Measurements from ENCODE around the gene GJC3. TPM values are rescaled to one million over a fixed set of nuclear protein-coding genes. Genes with fewer than 3 reads are reported as not detected.
"Not testable (repeated sequence)": the region's sequence is repeated elsewhere in the genome, so short reads cannot be mapped to it uniquely, and the experiment has no call there.

GJC3 gene
- total RNA-seq, 5 donors from 2014 or later (not counting 1 experiment from before 2014, with no cell fraction given): 0.38 to 0.58 (median 0.53) TPM; not detected in 1

DNA sequence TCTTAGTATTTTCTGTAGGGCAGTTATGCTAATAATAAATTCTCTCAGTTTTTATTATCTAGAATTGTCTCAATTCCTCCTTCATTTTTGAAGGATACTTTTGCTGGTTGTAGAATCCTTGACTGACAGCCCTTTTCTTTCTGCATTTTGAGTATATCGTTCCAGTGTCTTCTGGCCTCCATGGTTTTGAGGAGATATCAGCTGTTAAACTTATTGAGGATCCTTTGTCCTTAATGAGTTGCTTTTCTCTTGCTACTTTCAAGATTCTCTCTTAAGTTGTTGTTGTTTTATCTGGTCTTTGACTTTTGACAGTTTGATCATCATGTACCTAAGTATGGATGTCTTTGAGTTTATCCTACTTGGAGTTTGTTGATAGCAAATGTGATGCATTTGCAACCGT, 8.9 kb upstream of the GJC3 start:
- Histone ChIP-seq H3K4me3 (ENCODE audit: control insufficient read depth in 1 of 2, extremely low read depth in 1 of 2, low read length in 1 of 2) (no peak overlapping the region), H3K27me3 (replicated peaks in 1 of 2; ENCODE audit: control insufficient read depth in 2 of 2, extremely low read depth in 1 of 2, insufficient read depth in 2 of 2, low read length in 1 of 2) (peaks cover 0 to 25% of the 10 kb centered on the region in 2 experiments), H3K9me3 (peaks cover 2% of the 10 kb centered on the region), H3K27ac (ENCODE audit: low read length) (no peak overlapping the region), H3K4me1 (ENCODE audit: control insufficient read depth in 1 of 2, extremely low read depth in 1 of 2, insufficient read depth in 2 of 2, low read length in 2 of 2) (peaks cover 0 to 5% of the 10 kb centered on the region in 2 experiments), H3K36me3 (ENCODE audit: control insufficient read depth in 2 of 2, extremely low read depth in 1 of 2, insufficient read depth in 1 of 2, low read length in 1 of 2) (no peaks in the 10 kb centered on the region)
- ChIA-PET POLR2A (no interaction called here), CTCF (interaction anchor here (0.6 to 1.6 kb wide), 2 partner anchors 25 to 515 kb away, joined by 3 to 5 read pairs; no protein-coding TSS in a partner anchor)
- Mint-ChIP-seq H3K27ac (no peak overlapping the region), H3K36me3 (peaks cover 2% of the 10 kb centered on the region), H3K9me3 (peaks cover 7 to 14% (median 8%) of the 10 kb centered on the region in 3 donors), H3K4me1 (peaks cover 11 to 18% (median 13%) of the 10 kb centered on the region in 3 donors), H3K4me3 (no peak overlapping the region), H3K27me3 (peaks cover 14 to 28% of the 10 kb centered on the region in 2 donors)
- ATAC-seq (replicated peaks in 1 of 4) (no peak), DNase-seq (no peak)
- WGBS (ENCODE audit: insufficient coverage): no CpG with 5 or more reads among the region's 2 CpGs

DNA sequence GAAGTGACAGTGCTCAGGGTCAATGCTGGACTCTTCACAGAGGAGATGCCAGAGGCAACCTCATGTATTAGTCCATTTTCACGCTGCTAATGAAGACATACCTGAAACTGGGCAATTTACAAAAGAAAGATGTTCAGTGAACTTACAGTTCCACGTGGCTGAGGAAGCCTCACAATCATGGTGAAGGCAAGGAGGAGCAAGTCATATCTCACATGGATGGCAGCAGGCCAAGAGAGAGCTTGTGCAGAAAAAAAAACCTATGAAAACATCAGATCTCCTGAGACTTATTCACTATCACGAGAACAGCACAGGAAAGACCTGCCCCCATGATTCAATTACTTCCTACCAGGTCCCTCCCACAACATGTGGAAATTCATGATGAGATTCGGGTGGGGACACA, 5.6 kb upstream of the GJC3 start:
- peaks cover 6 to 22% of the 10 kb centered on the region in 2 donors for H3K27me3 Mint-ChIP-seq
- POLR2A ChIA-PET: interaction anchor here in 1 of 2 donors (0.6 kb wide), 1 partner anchor 28 kb away, joined by 3 read pairs; no protein-coding TSS in a partner anchor
- H3K27ac Mint-ChIP-seq: peak overlapping the region in 1 of 2 donors; percentile 25
- 35% methylated on average over 4 of the region's 4 CpGs for WGBS (ENCODE audit: insufficient coverage)
- H3K36me3 Mint-ChIP-seq; CTCF ChIA-PET; H3K9me3 ChIP-seq; H3K4me1 ChIP-seq (ENCODE audit: control insufficient read depth in 1 of 2, extremely low read depth in 1 of 2, insufficient read depth in 2 of 2, low read length in 2 of 2); H3K36me3 ChIP-seq (ENCODE audit: control insufficient read depth in 2 of 2, extremely low read depth in 1 of 2, insufficient read depth in 1 of 2, low read length in 1 of 2); ATAC-seq (replicated peaks in 1 of 4); H3K27ac ChIP-seq (ENCODE audit: low read length); H3K4me3 ChIP-seq (ENCODE audit: control insufficient read depth in 1 of 2, extremely low read depth in 1 of 2, low read length in 1 of 2); H3K4me3 Mint-ChIP-seq; DNase-seq: not testable (repeated sequence)
- H3K27me3 ChIP-seq (replicated peaks in 1 of 2; ENCODE audit: control insufficient read depth in 2 of 2, extremely low read depth in 1 of 2, insufficient read depth in 2 of 2, low read length in 1 of 2): peaks cover 0 to 19% of the 10 kb centered on the region in 2 experiments
- peaks cover 14 to 21% (median 17%) of the 10 kb centered on the region in 3 donors for H3K4me1 Mint-ChIP-seq
- peaks cover 7 to 14% (median 8%) of the 10 kb centered on the region in 3 donors for H3K9me3 Mint-ChIP-seq

- Histone ChIP-seq H3K4me3 (ENCODE audit: control insufficient read depth in 1 of 2, extremely low read depth in 1 of 2, low read length in 1 of 2) (no peak overlapping the region), H3K4me1 (ENCODE audit: control insufficient read depth in 1 of 2, extremely low read depth in 1 of 2, insufficient read depth in 2 of 2, low read length in 2 of 2) (peaks cover 8 to 22% of the 10 kb centered on the region in 2 experiments), H3K36me3 (ENCODE audit: control insufficient read depth in 2 of 2, extremely low read depth in 1 of 2, insufficient read depth in 1 of 2, low read length in 1 of 2) (no peaks in the 10 kb centered on the region), H3K9me3 (no peaks in the 10 kb centered on the region), H3K27me3 (replicated peaks in 1 of 2; ENCODE audit: control insufficient read depth in 2 of 2, extremely low read depth in 1 of 2, insufficient read depth in 2 of 2, low read length in 1 of 2) (peaks cover 0 to 27% of the 10 kb centered on the region in 2 experiments), H3K27ac (ENCODE audit: low read length) (no peak overlapping the region)
- peak overlapping the region; percentile 80 to 85 for H3K27ac Mint-ChIP-seq
- H3K4me3 Mint-ChIP-seq: peak overlapping the region in 1 of 3 donors; percentile 77
- 75% methylated on average over 1 of the region's 3 CpGs for WGBS (ENCODE audit: insufficient coverage)
- ChIA-PET POLR2A (no interaction called here), CTCF (interaction anchor here in 1 of 2 donors (0.9 kb wide), 1 partner anchor 11 kb away, joined by 5 read pairs; the partner anchor contains the start of gene TRIM4)
- peaks cover 29 to 37% (median 34%) of the 10 kb centered on the region in 3 donors for H3K4me1 Mint-ChIP-seq
- H3K9me3 Mint-ChIP-seq: no peaks in the 10 kb centered on the region
- no peak for ATAC-seq (replicated peaks in 1 of 4)
- DNase-seq: no peak
- peaks cover 14 to 37% of the 10 kb centered on the region in 2 donors for H3K27me3 Mint-ChIP-seq
- no peaks in the 10 kb centered on the region for H3K36me3 Mint-ChIP-seq
These were observed 956 bp upstream of the GJC3 start for GRCh38 chr7:99930376-99930775.

DNA sequence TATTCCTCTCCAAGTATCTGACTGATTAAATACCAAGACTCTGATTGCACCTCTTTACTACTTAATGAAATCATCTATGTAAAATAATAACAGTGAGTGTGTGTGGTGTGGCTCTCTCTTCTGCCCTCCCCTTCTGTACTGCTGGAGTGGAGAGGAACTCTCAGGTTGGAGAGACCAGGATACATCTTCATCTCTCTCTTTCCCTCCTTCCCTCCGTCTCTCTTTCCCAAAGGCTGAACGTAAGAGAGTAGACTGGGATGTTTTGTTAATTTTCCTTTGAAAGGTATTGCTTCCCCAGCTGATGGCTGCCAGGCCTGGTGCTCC, 272 bp upstream of the GJC3 start:
- no CpG with 5 or more reads among the region's 2 CpGs for WGBS (ENCODE audit: insufficient coverage)
- Mint-ChIP-seq H3K36me3 (no peaks in the 10 kb centered on the region), H3K4me1 (peaks cover 22 to 30% (median 28%) of the 10 kb centered on the region in 3 donors), H3K9me3 (no peaks in the 10 kb centered on the region), H3K27ac (peak overlapping the region; percentile 80 to 85), H3K27me3 (peaks cover 14 to 41% of the 10 kb centered on the region in 2 donors), H3K4me3 (peak overlapping the region; percentile 75 to 77 (median 77))
- DNase-seq (no peak), ATAC-seq (replicated peaks in 1 of 4) (peak in 2 of 4 experiments; percentile 39 to 40)
- H3K9me3 ChIP-seq: no peaks in the 10 kb centered on the region
- ChIA-PET POLR2A (no interaction called here), CTCF (interaction anchor here in 1 of 2 donors (0.5 to 0.9 kb wide), 2 partner anchors 11 to 370 kb away, joined by 3 to 5 read pairs; partner anchors contain the start of gene TRIM4)
- no peaks in the 10 kb centered on the region for H3K36me3 ChIP-seq (ENCODE audit: control insufficient read depth in 2 of 2, extremely low read depth in 1 of 2, insufficient read depth in 1 of 2, low read length in 1 of 2)
- no peak overlapping the region for H3K27ac ChIP-seq (ENCODE audit: low read length)
- H3K27me3 ChIP-seq (replicated peaks in 1 of 2; ENCODE audit: control insufficient read depth in 2 of 2, extremely low read depth in 1 of 2, insufficient read depth in 2 of 2, low read length in 1 of 2): peaks cover 0 to 25% of the 10 kb centered on the region in 2 experiments
- peaks cover 8 to 17% of the 10 kb centered on the region in 2 experiments for H3K4me1 ChIP-seq (ENCODE audit: control insufficient read depth in 1 of 2, extremely low read depth in 1 of 2, insufficient read depth in 2 of 2, low read length in 2 of 2)
- no peak overlapping the region for H3K4me3 ChIP-seq (ENCODE audit: control insufficient read depth in 1 of 2, extremely low read depth in 1 of 2, low read length in 1 of 2)

DNA sequence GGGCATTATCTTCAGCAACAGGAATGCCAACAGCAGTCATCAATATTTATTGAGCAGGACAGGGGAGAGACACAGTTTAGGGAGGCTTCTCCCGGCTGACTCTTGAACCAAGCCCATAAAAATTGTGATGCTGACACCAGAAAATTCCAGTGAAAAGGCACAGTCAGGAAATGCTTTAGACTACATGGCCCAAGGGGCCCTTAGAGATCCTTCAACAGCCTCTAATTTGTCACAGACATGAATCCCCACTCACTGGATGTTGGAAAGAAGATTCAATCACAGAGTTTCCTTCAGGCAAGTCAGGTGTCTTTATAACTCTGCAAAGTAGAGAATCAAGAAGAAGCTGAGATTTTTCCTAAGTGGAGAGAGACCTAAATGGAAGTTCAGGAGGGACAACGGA, 1.2 kb downstream of the GJC3 start:
- 75% methylated on average over 1 of the region's 2 CpGs for WGBS (ENCODE audit: insufficient coverage)
- no peak overlapping the region for H3K27ac ChIP-seq (ENCODE audit: low read length)
- no peaks in the 10 kb centered on the region for H3K9me3 ChIP-seq
- ChIA-PET POLR2A (no interaction called here), CTCF (no interaction called here)
- Mint-ChIP-seq H3K27ac (peak overlapping the region in 1 of 2 donors; percentile 57), H3K36me3 (no peaks in the 10 kb centered on the region), H3K9me3 (no peaks in the 10 kb centered on the region), H3K4me3 (peak overlapping the region in 2 of 3 donors; percentile 75 to 77), H3K4me1 (peaks cover 22 to 28% (median 25%) of the 10 kb centered on the region in 3 donors), H3K27me3 (peaks cover 14 to 34% of the 10 kb centered on the region in 2 donors)
- peaks cover 0 to 11% of the 10 kb centered on the region in 2 experiments for H3K27me3 ChIP-seq (replicated peaks in 1 of 2; ENCODE audit: control insufficient read depth in 2 of 2, extremely low read depth in 1 of 2, insufficient read depth in 2 of 2, low read length in 1 of 2)
- no peaks in the 10 kb centered on the region for H3K36me3 ChIP-seq (ENCODE audit: control insufficient read depth in 2 of 2, extremely low read depth in 1 of 2, insufficient read depth in 1 of 2, low read length in 1 of 2)
- DNase-seq: no peak
- no peak for ATAC-seq (replicated peaks in 1 of 4)
- no peak overlapping the region for H3K4me3 ChIP-seq (ENCODE audit: control insufficient read depth in 1 of 2, extremely low read depth in 1 of 2, low read length in 1 of 2)
- peaks cover 8 to 17% of the 10 kb centered on the region in 2 experiments for H3K4me1 ChIP-seq (ENCODE audit: control insufficient read depth in 1 of 2, extremely low read depth in 1 of 2, insufficient read depth in 2 of 2, low read length in 2 of 2)

DNA sequence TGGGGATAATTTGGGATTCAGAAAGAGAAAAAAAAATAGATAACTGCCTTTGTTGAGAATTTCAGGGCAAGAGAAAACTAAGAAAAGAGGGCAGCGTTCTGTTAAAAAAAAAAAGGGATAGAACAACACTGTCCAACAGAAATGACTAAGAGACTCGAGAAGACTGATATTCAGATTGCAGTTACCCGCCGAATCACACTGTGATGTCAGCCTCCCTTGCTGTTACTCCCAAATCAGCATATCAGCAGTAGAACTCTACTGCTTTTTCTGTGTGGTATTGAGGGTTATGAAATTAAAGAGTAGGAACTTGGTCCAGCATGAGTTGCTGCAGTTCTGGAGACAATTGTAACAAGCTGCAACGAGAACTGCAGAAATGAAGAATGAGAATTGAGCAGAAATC, 1.9 kb downstream of the GJC3 start:
- ChIA-PET CTCF (no interaction called here), POLR2A (no interaction called here)
- Mint-ChIP-seq H3K36me3 (peaks cover 3% of the 10 kb centered on the region), H3K4me1 (peaks cover 22 to 28% (median 25%) of the 10 kb centered on the region in 3 donors), H3K4me3 (peak overlapping the region in 1 of 3 donors; percentile 77), H3K27ac (peak overlapping the region in 1 of 2 donors; percentile 4), H3K9me3 (no peaks in the 10 kb centered on the region), H3K27me3 (peaks cover 14 to 32% of the 10 kb centered on the region in 2 donors)
- Histone ChIP-seq H3K9me3 (no peaks in the 10 kb centered on the region), H3K4me3 (ENCODE audit: control insufficient read depth in 1 of 2, extremely low read depth in 1 of 2, low read length in 1 of 2) (no peak overlapping the region), H3K4me1 (ENCODE audit: control insufficient read depth in 1 of 2, extremely low read depth in 1 of 2, insufficient read depth in 2 of 2, low read length in 2 of 2) (peaks cover 8 to 17% of the 10 kb centered on the region in 2 experiments), H3K27me3 (replicated peaks in 1 of 2; ENCODE audit: control insufficient read depth in 2 of 2, extremely low read depth in 1 of 2, insufficient read depth in 2 of 2, low read length in 1 of 2) (peaks cover 0 to 11% of the 10 kb centered on the region in 2 experiments), H3K27ac (ENCODE audit: low read length) (no peak overlapping the region), H3K36me3 (ENCODE audit: control insufficient read depth in 2 of 2, extremely low read depth in 1 of 2, insufficient read depth in 1 of 2, low read length in 1 of 2) (no peaks in the 10 kb centered on the region)
- ATAC-seq (replicated peaks in 1 of 4) (no peak), DNase-seq (no peak)
- 63% methylated on average over 3 of the region's 5 CpGs for whole genome bisulfite sequencing (ENCODE audit: insufficient coverage)

Data from T-cell (primary cell).